Panc1 (cell line): ENCODE results near the gene ARFGAP2.
"Not testable (repeated sequence)": the region's sequence is repeated elsewhere in the genome, so short reads cannot be mapped to it uniquely, and the experiment has no call there.

ENCODE experiments used
- POLR2AphosphoS5 ChIP-seq: IDR thresholded peaks from 2 replicates; pipeline ENCODE4 v1.6.1; 2012; ENCODE audit warnings: mild to moderate bottlenecking, low read depth, low read length, moderate library complexity
- SIN3A ChIP-seq: IDR thresholded peaks from 2 replicates; pipeline ENCODE4 v1.6.1; 2012; ENCODE audit warnings: low read depth, mild to moderate bottlenecking, low read length, moderate library complexity, borderline replicate concordance; ENCODE audit not compliant: insufficient read depth
- TF ChIP-seq, protein P1 (sequence below): fragments of 450-650 bp; IDR thresholded peaks from 2 replicates; pipeline ENCODE4 v1.5.1; 2017; ENCODE audit warnings: mild to moderate bottlenecking
- TF ChIP-seq, protein P2 (sequence below), 2 experiments: IDR thresholded peaks; 2 replicates each; pipeline ENCODE4 v1.6.1; 2011 to 2012; ENCODE audit warnings: low read depth in 2 of 2, control low read depth in 1 of 2, low read length in 1 of 2, mild to moderate bottlenecking in 1 of 2, moderate library complexity in 1 of 2; ENCODE audit not compliant: insufficient read depth in 1 of 2

DNA sequence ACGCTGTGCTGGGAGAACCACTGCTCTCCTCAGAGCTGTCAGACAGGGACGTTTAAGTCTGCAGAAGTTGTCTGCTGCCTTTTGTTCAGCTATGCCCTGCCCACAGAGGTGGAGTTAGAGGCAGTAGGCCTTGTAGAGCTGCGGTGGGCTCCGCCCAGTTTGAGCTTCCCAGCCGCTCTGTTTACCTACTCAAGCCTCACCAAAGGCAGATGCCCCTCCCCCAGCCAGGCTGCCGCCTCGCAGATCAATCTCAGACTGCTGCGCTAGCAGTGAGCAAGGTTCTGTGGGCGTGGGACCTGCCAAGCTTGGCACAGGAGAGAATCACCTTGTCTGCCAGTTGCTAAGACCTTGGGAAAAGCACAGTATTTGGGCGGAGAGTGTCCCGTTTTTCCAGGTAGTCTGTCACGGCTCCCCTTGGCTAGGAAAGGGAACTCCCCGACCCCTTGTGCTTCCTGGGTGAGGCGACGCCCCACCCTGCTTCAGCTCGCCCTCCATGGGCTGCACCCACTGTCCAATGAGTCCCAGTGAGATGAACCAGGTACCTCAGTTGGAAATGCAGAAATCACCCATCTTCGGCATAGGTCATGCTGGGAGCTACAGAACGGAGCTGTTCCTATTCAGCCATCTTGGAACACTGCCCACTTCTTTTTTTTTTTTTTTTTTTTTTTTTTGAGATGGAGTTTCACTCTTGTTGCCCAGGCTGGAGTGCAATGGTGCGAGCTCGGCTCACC is 57.6 kb downstream of the ARFGAP2 start:
- not testable (repeated sequence) for TF ChIP-seq POLR2AphosphoS5, SIN3A
- TF ChIP-seq, protein P1, sequence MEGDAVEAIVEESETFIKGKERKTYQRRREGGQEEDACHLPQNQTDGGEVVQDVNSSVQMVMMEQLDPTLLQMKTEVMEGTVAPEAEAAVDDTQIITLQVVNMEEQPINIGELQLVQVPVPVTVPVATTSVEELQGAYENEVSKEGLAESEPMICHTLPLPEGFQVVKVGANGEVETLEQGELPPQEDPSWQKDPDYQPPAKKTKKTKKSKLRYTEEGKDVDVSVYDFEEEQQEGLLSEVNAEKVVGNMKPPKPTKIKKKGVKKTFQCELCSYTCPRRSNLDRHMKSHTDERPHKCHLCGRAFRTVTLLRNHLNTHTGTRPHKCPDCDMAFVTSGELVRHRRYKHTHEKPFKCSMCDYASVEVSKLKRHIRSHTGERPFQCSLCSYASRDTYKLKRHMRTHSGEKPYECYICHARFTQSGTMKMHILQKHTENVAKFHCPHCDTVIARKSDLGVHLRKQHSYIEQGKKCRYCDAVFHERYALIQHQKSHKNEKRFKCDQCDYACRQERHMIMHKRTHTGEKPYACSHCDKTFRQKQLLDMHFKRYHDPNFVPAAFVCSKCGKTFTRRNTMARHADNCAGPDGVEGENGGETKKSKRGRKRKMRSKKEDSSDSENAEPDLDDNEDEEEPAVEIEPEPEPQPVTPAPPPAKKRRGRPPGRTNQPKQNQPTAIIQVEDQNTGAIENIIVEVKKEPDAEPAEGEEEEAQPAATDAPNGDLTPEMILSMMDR: not testable (repeated sequence)
- TF ChIP-seq, protein P2, sequence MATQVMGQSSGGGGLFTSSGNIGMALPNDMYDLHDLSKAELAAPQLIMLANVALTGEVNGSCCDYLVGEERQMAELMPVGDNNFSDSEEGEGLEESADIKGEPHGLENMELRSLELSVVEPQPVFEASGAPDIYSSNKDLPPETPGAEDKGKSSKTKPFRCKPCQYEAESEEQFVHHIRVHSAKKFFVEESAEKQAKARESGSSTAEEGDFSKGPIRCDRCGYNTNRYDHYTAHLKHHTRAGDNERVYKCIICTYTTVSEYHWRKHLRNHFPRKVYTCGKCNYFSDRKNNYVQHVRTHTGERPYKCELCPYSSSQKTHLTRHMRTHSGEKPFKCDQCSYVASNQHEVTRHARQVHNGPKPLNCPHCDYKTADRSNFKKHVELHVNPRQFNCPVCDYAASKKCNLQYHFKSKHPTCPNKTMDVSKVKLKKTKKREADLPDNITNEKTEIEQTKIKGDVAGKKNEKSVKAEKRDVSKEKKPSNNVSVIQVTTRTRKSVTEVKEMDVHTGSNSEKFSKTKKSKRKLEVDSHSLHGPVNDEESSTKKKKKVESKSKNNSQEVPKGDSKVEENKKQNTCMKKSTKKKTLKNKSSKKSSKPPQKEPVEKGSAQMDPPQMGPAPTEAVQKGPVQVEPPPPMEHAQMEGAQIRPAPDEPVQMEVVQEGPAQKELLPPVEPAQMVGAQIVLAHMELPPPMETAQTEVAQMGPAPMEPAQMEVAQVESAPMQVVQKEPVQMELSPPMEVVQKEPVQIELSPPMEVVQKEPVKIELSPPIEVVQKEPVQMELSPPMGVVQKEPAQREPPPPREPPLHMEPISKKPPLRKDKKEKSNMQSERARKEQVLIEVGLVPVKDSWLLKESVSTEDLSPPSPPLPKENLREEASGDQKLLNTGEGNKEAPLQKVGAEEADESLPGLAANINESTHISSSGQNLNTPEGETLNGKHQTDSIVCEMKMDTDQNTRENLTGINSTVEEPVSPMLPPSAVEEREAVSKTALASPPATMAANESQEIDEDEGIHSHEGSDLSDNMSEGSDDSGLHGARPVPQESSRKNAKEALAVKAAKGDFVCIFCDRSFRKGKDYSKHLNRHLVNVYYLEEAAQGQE (IDR thresholded peaks at IDR 0.05; ENCODE audit: insufficient read depth in 1 of 2, low read depth in 2 of 2, low read length in 1 of 2): not testable (repeated sequence)
